GM06990 (cell line): ENCODE data around the gene GNE.
A peak's percentile ranks its signal among the peaks of the same experiment; 100 is the strongest.

Experiments
- DNase-seq: peaks from one replicate; pipeline ENCODE4 v3.0.0-alpha.2; 2011; ENCODE audit not compliant: insufficient read length; ENCODE audit errors: extremely low read depth
- H3K27me3 ChIP-seq: replicated peaks from 2 replicates; pipeline ENCODE4 v1.6.0; 2011; ENCODE audit warnings: low read length; ENCODE audit not compliant: control insufficient read depth, insufficient read depth
- H3K36me3 ChIP-seq: 2 replicates; pipeline ENCODE4 v1.5.1; 2011; ENCODE audit warnings: low read length; ENCODE audit not compliant: control insufficient read depth, insufficient read depth
- H3K4me3 ChIP-seq: replicated peaks from 2 replicates; pipeline ENCODE4 v1.5.1; 2011; ENCODE audit warnings: low read depth, mild to moderate bottlenecking, control low read depth, low read length
- TF ChIP-seq, protein P1 (sequence below): IDR thresholded peaks from 2 replicates; pipeline ENCODE4 v1.5.1; 2011; ENCODE audit warnings: low read length, control low read depth, mild to moderate bottlenecking, inconsistent platforms; ENCODE audit not compliant: insufficient read depth, poor library complexity, severe bottlenecking

The GNE gene

GRCh38 chr9:36194326-36195000 lies 63.8 kb downstream of the GNE start:
- TF ChIP-seq, protein P1, sequence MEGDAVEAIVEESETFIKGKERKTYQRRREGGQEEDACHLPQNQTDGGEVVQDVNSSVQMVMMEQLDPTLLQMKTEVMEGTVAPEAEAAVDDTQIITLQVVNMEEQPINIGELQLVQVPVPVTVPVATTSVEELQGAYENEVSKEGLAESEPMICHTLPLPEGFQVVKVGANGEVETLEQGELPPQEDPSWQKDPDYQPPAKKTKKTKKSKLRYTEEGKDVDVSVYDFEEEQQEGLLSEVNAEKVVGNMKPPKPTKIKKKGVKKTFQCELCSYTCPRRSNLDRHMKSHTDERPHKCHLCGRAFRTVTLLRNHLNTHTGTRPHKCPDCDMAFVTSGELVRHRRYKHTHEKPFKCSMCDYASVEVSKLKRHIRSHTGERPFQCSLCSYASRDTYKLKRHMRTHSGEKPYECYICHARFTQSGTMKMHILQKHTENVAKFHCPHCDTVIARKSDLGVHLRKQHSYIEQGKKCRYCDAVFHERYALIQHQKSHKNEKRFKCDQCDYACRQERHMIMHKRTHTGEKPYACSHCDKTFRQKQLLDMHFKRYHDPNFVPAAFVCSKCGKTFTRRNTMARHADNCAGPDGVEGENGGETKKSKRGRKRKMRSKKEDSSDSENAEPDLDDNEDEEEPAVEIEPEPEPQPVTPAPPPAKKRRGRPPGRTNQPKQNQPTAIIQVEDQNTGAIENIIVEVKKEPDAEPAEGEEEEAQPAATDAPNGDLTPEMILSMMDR: no peak
- Histone ChIP-seq H3K4me3 (no peak overlapping the region), H3K27me3 (no peaks in the 10 kb centered on the region), H3K36me3 (peaks cover 7% of the 10 kb centered on the region)
- no peak for DNase-seq

GRCh38 chr9:36193023-36193422 lies 65.2 kb downstream of the GNE start:
- no peak for DNase-seq
- Histone ChIP-seq H3K27me3 (no peaks in the 10 kb centered on the region), H3K4me3 (peak overlapping the region; percentile 97), H3K36me3 (peaks cover 2% of the 10 kb centered on the region)
- TF ChIP-seq, protein P1: no peak

- Histone ChIP-seq H3K27me3 (no peaks in the 10 kb centered on the region), H3K36me3 (peaks cover 2% of the 10 kb centered on the region; the same call in 1 of the 2 replicates), H3K4me3 (peak overlapping the region; percentile 97)
- DNase-seq: no peak
- TF ChIP-seq, protein P1: no peak
Observed at GRCh38 chr9:36192196-36192595, 66.1 kb downstream of the GNE start.

DNA sequence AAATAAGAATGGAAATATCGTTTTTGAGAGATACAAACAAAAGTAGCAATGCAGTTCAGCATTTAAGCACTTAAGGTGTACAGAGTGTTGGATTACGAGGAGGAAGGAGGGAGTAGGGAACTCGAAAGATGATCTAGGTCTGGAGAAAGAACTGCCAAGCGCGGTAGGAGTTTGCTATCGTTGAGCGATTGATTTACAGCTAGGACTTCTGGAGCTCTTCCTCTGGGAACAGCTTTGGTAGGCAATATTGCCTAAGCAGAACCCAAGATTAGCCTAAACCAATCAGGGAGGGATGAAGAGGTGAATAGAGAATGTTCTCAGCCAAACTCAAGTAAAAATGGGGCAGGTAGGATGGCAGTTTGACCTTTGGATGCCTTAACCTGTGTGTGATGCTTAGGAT lies 66.6 kb downstream of the GNE start:
- peaks cover 2% of the 10 kb centered on the region; the same call in 1 of the 2 replicates for H3K36me3 ChIP-seq
- no peaks in the 10 kb centered on the region for H3K27me3 ChIP-seq
- peak overlapping the region; percentile 97 for H3K4me3 ChIP-seq
- DNase-seq: no peak
- TF ChIP-seq, protein P1: no peak

DNA sequence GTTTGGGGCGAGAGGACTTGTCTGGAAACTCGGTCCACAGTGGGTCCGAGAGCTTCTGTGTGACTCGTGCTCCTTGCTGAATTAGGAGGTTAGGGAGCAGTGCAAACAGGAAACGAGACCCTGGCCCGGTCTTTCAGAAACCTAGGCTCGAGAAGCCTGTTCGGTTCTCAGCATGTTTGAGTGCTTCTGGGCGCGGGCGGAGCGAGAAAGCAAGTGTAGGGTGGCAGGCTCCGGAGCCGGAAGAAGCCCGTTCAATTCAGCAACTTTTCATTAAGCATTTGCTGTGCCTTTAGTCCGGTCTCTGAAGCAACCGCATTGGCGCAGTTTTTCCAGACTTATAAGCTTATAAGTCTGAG lies 67.0 kb downstream of the GNE start:
- no peak for DNase-seq
- Histone ChIP-seq H3K4me3 (peak overlapping the region; percentile 97), H3K36me3 (peaks cover 2% of the 10 kb centered on the region; the same call in 1 of the 2 replicates), H3K27me3 (no peaks in the 10 kb centered on the region)
- TF ChIP-seq, protein P1: no peak
